Stomach (tissue), 4 donors: Measurements from ENCODE around the gene PRG2.

Experiments used
- CTCF ChIP-seq, 7 experiments: fragments of 450-650 bp in 4 of 7; fragments of 200-600 bp in 3 of 7; sonication (generic) in 3 of 7; IDR thresholded peaks; one replicate each; pipeline ENCODE4 v1.5.1; 2016 to 2019; ENCODE audit warnings: antibody characterized with exemption in 7 of 7, control low read depth in 2 of 7, mild to moderate bottlenecking in 1 of 7
- EP300 ChIP-seq: sonication (generic); formaldehyde crosslinking; IDR thresholded peaks from one replicate; pipeline ENCODE4 v1.6.1; 2017; ENCODE audit warnings: antibody characterized with exemption
- POLR2A ChIP-seq, 4 donors: fragments of 450-650 bp; IDR thresholded peaks; one replicate each; pipeline ENCODE4 v1.6.1; 2016; ENCODE audit warnings: antibody characterized with exemption in 4 of 4, control low read depth in 2 of 4, mild to moderate bottlenecking in 1 of 4, moderate library complexity in 1 of 4
- POLR2AphosphoS5 ChIP-seq, 3 donors: sonication (generic); formaldehyde crosslinking; IDR thresholded peaks; one replicate each; pipeline ENCODE4 v1.6.1; 2016; ENCODE audit warnings: antibody characterized with exemption in 3 of 3

- no peak for TF ChIP-seq CTCF (IDR thresholded peaks at IDR 0.05)
- TF ChIP-seq POLR2A (IDR thresholded peaks at IDR 0.05): no peak
- no peak for TF ChIP-seq POLR2AphosphoS5 (IDR thresholded peaks at IDR 0.05)
- TF ChIP-seq EP300: no peak
Observed at GRCh38 chr11:57364851-57365660, 25.4 kb downstream of the PRG2 start.
